ENCODE data around the gene SGPP1. TPM values are rescaled to one million over a fixed set of nuclear protein-coding genes. Genes with fewer than 3 reads are reported as not detected.
A peak's percentile ranks its signal among the peaks of the same experiment; 100 is the strongest.

The SGPP1 gene
- polyA plus RNA-seq, 1 experiment: 14.5 TPM

DNA sequence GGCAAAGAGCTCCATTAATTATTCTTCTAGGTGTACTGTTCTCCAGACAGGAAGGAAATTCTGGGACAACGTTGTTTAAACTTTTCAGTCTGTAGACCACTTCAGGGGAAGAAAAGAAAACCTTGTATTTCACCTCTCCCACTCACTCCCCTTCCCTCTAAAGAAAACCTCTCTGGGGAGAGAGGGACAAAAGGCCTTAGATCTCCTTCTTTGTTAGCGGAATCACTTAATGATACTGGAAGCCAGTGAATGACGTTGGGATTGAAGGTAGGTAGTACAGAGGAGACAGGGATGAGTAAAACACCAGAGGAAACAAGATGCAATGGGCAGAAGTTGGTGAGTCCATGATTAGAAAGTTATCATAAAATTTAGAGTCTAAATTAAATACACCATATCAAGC, 38.7 kb upstream of the SGPP1 start:
- no peaks in the 10 kb centered on the region for H3K27me3 ChIP-seq (ENCODE audit: control insufficient read depth, insufficient read depth, low read length)
- no peak overlapping the region for H3K4me3 ChIP-seq (ENCODE audit: low read depth, low read length)
- peaks cover 2% of the 10 kb centered on the region; the same call in 1 of the 2 replicates for H3K9me3 ChIP-seq (ENCODE audit: control insufficient read depth, insufficient read depth, low read length)
- no peak for DNase-seq (ENCODE audit: low read depth, low spot score)
- no peak overlapping the region for H3K27ac ChIP-seq (ENCODE audit: low read depth, low read length)
- POLR2A ChIA-PET: interaction anchor here (0.5 kb wide), 1 partner anchor 161 kb away, joined by 3 read pairs; no protein-coding TSS in a partner anchor
- no peak for TF ChIP-seq CTCF (IDR thresholded peaks at IDR 0.05; ENCODE audit: low read depth, low read length)
- CTCF ChIA-PET: no interaction called here

- Histone ChIP-seq H3K4me3 (ENCODE audit: low read depth, low read length) (no peak overlapping the region), H3K9me3 (ENCODE audit: control insufficient read depth, insufficient read depth, low read length) (peaks cover 3% of the 10 kb centered on the region; the same call in 1 of the 2 replicates), H3K27me3 (ENCODE audit: control insufficient read depth, insufficient read depth, low read length) (no peaks in the 10 kb centered on the region), H3K27ac (ENCODE audit: low read depth, low read length) (no peak overlapping the region)
- DNase-seq (ENCODE audit: low read depth, low spot score): no peak
- TF ChIP-seq CTCF (IDR thresholded peaks at IDR 0.05; ENCODE audit: low read depth, low read length): no peak
- ChIA-PET CTCF (no interaction called here), POLR2A (interaction anchor here (0.5 to 0.6 kb wide), 2 partner anchors 590 to 1150 kb away, joined by 3 to 4 read pairs; no protein-coding TSS in a partner anchor)
Measured at GRCh38 chr14:63764620-63765139, 36.8 kb upstream of the SGPP1 start.

GRCh38 chr14:63764103-63764502, 36.2 kb upstream of the SGPP1 start:
- peak; percentile 24 for DNase-seq (ENCODE audit: low read depth, low spot score)
- H3K27ac ChIP-seq (ENCODE audit: low read depth, low read length): no peak overlapping the region
- peaks cover 3% of the 10 kb centered on the region; the same call in 1 of the 2 replicates for H3K9me3 ChIP-seq (ENCODE audit: control insufficient read depth, insufficient read depth, low read length)
- no peak overlapping the region for H3K4me3 ChIP-seq (ENCODE audit: low read depth, low read length)
- ChIA-PET POLR2A (interaction anchor here (0.5 to 0.6 kb wide), 2 partner anchors 590 to 1151 kb away, joined by 3 to 4 read pairs; no protein-coding TSS in a partner anchor), CTCF (interaction anchor here (0.8 kb wide), 1 partner anchor 375 kb away, joined by 3 read pairs; no protein-coding TSS in a partner anchor)
- no peak for TF ChIP-seq CTCF (IDR thresholded peaks at IDR 0.05; ENCODE audit: low read depth, low read length)
- no peaks in the 10 kb centered on the region for H3K27me3 ChIP-seq (ENCODE audit: control insufficient read depth, insufficient read depth, low read length)

GRCh38 chr14:63761351-63762117, 33.7 kb upstream of the SGPP1 start:
- ChIA-PET POLR2A (interaction anchor here (0.6 kb wide), 1 partner anchor 383 kb away, joined by 6 read pairs; no protein-coding TSS in a partner anchor), CTCF (no interaction called here)
- Histone ChIP-seq H3K4me3 (ENCODE audit: low read depth, low read length) (no peak overlapping the region), H3K27ac (ENCODE audit: low read depth, low read length) (no peak overlapping the region), H3K9me3 (ENCODE audit: control insufficient read depth, insufficient read depth, low read length) (peaks cover 3% of the 10 kb centered on the region; the same call in 1 of the 2 replicates), H3K27me3 (ENCODE audit: control insufficient read depth, insufficient read depth, low read length) (no peaks in the 10 kb centered on the region)
- no peak for DNase-seq (ENCODE audit: low read depth, low spot score)
- no peak for TF ChIP-seq CTCF (IDR thresholded peaks at IDR 0.05; ENCODE audit: low read depth, low read length)

DNA sequence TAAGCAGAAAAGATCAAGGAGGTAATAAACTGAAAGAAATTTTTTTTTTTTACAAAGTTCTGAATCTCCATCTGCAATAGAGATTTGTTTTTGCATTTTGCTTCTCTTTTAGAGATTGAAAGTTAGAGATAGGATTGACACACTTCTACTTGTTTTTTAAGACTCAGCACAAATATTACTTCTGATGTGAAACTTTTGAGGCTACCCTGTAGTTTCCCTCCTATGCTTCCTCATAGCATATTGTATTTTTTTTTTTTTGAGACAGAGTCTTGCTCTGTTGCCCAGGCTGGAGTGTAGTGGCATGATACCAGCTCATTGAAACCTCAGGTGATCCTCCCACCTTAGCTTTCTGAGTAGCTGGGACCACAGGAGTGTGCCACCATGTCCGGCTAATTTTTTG, 32.1 kb upstream of the SGPP1 start:
- no peak overlapping the region for H3K4me3 ChIP-seq (ENCODE audit: low read depth, low read length)
- POLR2A ChIA-PET: no interaction called here
- CTCF ChIA-PET: no interaction called here
- peaks cover 3% of the 10 kb centered on the region; the same call in 1 of the 2 replicates for H3K9me3 ChIP-seq (ENCODE audit: control insufficient read depth, insufficient read depth, low read length)
- no peak overlapping the region for H3K27ac ChIP-seq (ENCODE audit: low read depth, low read length)
- no peak for DNase-seq (ENCODE audit: low read depth, low spot score)
- no peak for TF ChIP-seq CTCF (IDR thresholded peaks at IDR 0.05; ENCODE audit: low read depth, low read length)
- H3K27me3 ChIP-seq (ENCODE audit: control insufficient read depth, insufficient read depth, low read length): no peaks in the 10 kb centered on the region

All from AG04450 (cell line).